GM19467 (cell line): ENCODE results near the gene DHX34.

Source experiments
- ATAC-seq: cut with Tn5 transposase; IDR thresholded peaks from one replicate; pipeline ENCODE4 v1.9.1; 2021; ENCODE audit warnings: mild to moderate bottlenecking, moderate library complexity; ENCODE audit not compliant: unreplicated experiment

DHX34 gene

GRCh38 chr19:47417107-47417745, 68.1 kb downstream of the DHX34 start:
- no peak for ATAC-seq

- ATAC-seq = no peak
These were observed 68.9 kb downstream of the DHX34 start for GRCh38 chr19:47417746-47418691.

GRCh38 chr19:47418692-47419029, 69.5 kb downstream of the DHX34 start:
- no peak for ATAC-seq

GRCh38 chr19:47419030-47419783, 70.1 kb downstream of the DHX34 start, which contains the start of gene MEIS3:
Gene MEIS3 (minus strand): TSS chr19:47419527. CDS start chr19:47419081, 446 bp downstream.
- ATAC-seq = no peak

- no peak for ATAC-seq
These were observed 70.7 kb downstream of the DHX34 start for GRCh38 chr19:47419789-47420188.

GRCh38 chr19:47421244-47421786, 72.2 kb downstream of the DHX34 start:
- ATAC-seq = no peak

GRCh38 chr19:47421844-47422395, 72.8 kb downstream of the DHX34 start:
- ATAC-seq = no peak

- ATAC-seq = no peak
These were observed 73.5 kb downstream of the DHX34 start for GRCh38 chr19:47422417-47423163.

- ATAC-seq = no peak
These were observed 74.2 kb downstream of the DHX34 start for GRCh38 chr19:47423203-47423882.

- ATAC-seq = no peak
These were observed 78.4 kb downstream of the DHX34 start for GRCh38 chr19:47427241-47428176.

GRCh38 chr19:47428177-47428894, 79.2 kb downstream of the DHX34 start:
- no peak for ATAC-seq

- no peak for ATAC-seq
These were observed 80.2 kb downstream of the DHX34 start for GRCh38 chr19:47429140-47429793.

- ATAC-seq = no peak
These were observed 81.1 kb downstream of the DHX34 start for GRCh38 chr19:47430041-47430802.

- no peak for ATAC-seq
These were observed 83.0 kb downstream of the DHX34 start for GRCh38 chr19:47432091-47432490.
